ENCODE results near the gene ARMH4. TPM values are rescaled to one million over a fixed set of nuclear protein-coding genes. Genes with fewer than 3 reads are reported as not detected.

ARMH4 gene
- total and polyA plus RNA-seq, 7 experiments from 2014 or later = 1.7 TPM; not detected in 6

DNA sequence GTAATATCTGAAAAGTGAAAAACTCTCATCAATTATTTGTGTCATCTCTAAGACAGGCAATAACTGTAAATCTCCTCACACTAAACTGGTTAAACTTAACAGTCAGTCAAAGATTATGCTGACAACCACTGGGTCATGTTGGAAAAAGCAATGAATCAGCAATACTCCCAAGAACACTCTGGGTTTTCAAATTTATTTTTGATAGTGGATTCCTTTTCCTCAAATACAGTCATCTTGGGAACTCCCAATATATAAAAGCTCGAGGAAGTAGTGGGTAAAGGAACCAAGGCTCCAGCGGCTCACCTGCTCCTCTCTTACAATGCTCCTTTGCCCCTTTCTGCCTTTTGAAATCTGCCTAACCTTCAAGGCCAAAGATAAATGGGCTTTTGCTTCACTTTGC is 70.0 kb downstream of the ARMH4 start:
- Mint-ChIP-seq H3K27me3 (peaks cover 0 to 41% (median 28%) of the 10 kb centered on the region in 5 donors), H3K36me3 (no peaks in the 10 kb centered on the region), H3K9me3 (no peaks in the 10 kb centered on the region), H3K4me1 (peaks cover 0 to 5% (median 0%) of the 10 kb centered on the region in 7 donors), H3K27ac (no peak overlapping the region), H3K4me3 (no peak overlapping the region)
- intact Hi-C loops (cut with micrococcal nuclease) = no loop called here
- CTCF ChIA-PET = no interaction called here
- no peak for DNase-seq
- Histone ChIP-seq H3K36me3 (ENCODE audit: control insufficient read depth in 2 of 3, insufficient read depth in 3 of 3, low read length in 3 of 3) (no peaks in the 10 kb centered on the region), H3K9me3 (ENCODE audit: control insufficient read depth in 2 of 3, low read length in 3 of 3) (no peaks in the 10 kb centered on the region), H3K27ac (ENCODE audit: low read depth, low read length) (no peak overlapping the region), H3K4me3 (ENCODE audit: low read length) (no peak overlapping the region), H3K4me1 (ENCODE audit: control insufficient read depth in 2 of 2, insufficient read depth in 2 of 2, low read length in 2 of 2) (no peaks in the 10 kb centered on the region), H3K27me3 (ENCODE audit: control insufficient read depth in 2 of 2, insufficient read depth in 2 of 2, low read length in 2 of 2) (no peaks in the 10 kb centered on the region)
- POLR2A ChIA-PET = no interaction called here
- no peak for ATAC-seq

DNA sequence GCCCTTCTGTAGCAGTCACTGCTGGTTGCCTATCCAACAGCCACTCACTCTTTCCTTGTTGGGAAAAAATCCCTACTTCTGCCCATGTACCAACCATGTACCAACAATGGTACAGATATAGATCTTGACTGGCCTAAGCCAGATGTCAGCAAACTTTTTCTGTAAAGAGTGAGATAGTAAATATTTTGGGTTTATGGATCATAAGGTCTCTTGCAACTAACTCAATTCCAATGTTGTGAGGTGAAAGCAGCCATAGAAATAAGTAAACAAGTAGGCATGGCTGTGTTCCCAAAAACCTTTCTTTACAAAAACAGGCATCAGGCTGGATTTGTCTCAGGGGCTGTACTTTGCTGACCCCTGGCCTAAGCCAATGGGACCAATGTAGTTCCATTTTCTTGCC is 73.5 kb downstream of the ARMH4 start:
- Mint-ChIP-seq H3K9me3 (no peaks in the 10 kb centered on the region), H3K4me1 (peaks cover 0 to 5% (median 0%) of the 10 kb centered on the region in 7 donors), H3K4me3 (no peak overlapping the region), H3K27me3 (peaks cover under 1 to 22% (median 19%) of the 10 kb centered on the region in 5 donors), H3K27ac (no peak overlapping the region), H3K36me3 (no peaks in the 10 kb centered on the region)
- Histone ChIP-seq H3K27ac (ENCODE audit: low read depth, low read length) (no peak overlapping the region), H3K9me3 (ENCODE audit: control insufficient read depth in 2 of 3, low read length in 3 of 3) (no peaks in the 10 kb centered on the region), H3K27me3 (ENCODE audit: control insufficient read depth in 2 of 2, insufficient read depth in 2 of 2, low read length in 2 of 2) (no peaks in the 10 kb centered on the region), H3K4me3 (ENCODE audit: low read length) (no peak overlapping the region), H3K4me1 (ENCODE audit: control insufficient read depth in 2 of 2, insufficient read depth in 2 of 2, low read length in 2 of 2) (no peaks in the 10 kb centered on the region), H3K36me3 (ENCODE audit: control insufficient read depth in 2 of 3, insufficient read depth in 3 of 3, low read length in 3 of 3) (no peaks in the 10 kb centered on the region)
- ChIA-PET CTCF (no interaction called here), POLR2A (no interaction called here)
- ATAC-seq (no peak), DNase-seq (no peak)
- intact Hi-C loops (cut with micrococcal nuclease) = no loop called here

DNA sequence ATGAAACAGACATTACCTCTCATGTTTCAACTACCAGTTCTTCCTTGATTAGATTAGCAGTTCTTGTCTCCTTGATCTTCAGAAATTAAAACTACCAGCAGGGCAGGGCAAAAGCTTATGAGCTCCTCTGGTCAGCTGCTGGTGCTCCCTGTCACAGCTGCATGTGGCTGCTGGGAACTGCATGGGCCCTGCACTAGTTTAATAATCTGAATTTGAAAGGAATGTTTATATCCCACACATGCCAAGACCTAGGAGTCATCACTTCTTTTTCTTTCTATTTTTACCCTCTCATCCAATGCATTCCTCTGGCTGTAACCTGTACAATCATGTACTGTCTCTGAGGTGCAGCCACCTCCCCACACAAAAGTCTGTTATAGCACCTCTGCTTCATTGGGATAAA is 73.9 kb downstream of the ARMH4 start:
- intact Hi-C loops (cut with micrococcal nuclease) = no loop called here
- Histone ChIP-seq H3K4me3 (ENCODE audit: low read length) (no peak overlapping the region), H3K36me3 (ENCODE audit: control insufficient read depth in 2 of 3, insufficient read depth in 3 of 3, low read length in 3 of 3) (no peaks in the 10 kb centered on the region), H3K27me3 (ENCODE audit: control insufficient read depth in 2 of 2, insufficient read depth in 2 of 2, low read length in 2 of 2) (no peaks in the 10 kb centered on the region), H3K27ac (ENCODE audit: low read depth, low read length) (no peak overlapping the region), H3K9me3 (ENCODE audit: control insufficient read depth in 2 of 3, low read length in 3 of 3) (no peaks in the 10 kb centered on the region), H3K4me1 (ENCODE audit: control insufficient read depth in 2 of 2, insufficient read depth in 2 of 2, low read length in 2 of 2) (no peaks in the 10 kb centered on the region)
- POLR2A ChIA-PET = no interaction called here
- no peaks in the 10 kb centered on the region for H3K36me3 Mint-ChIP-seq
- H3K4me1 Mint-ChIP-seq = peaks cover 0 to 5% (median 0%) of the 10 kb centered on the region in 7 donors
- no peaks in the 10 kb centered on the region for H3K9me3 Mint-ChIP-seq
- no peak overlapping the region for H3K4me3 Mint-ChIP-seq
- H3K27ac Mint-ChIP-seq = no peak overlapping the region
- ATAC-seq (no peak), DNase-seq (no peak)
- CTCF ChIA-PET = no interaction called here
- H3K27me3 Mint-ChIP-seq = peaks cover 4 to 22% (median 18%) of the 10 kb centered on the region in 5 donors

DNA sequence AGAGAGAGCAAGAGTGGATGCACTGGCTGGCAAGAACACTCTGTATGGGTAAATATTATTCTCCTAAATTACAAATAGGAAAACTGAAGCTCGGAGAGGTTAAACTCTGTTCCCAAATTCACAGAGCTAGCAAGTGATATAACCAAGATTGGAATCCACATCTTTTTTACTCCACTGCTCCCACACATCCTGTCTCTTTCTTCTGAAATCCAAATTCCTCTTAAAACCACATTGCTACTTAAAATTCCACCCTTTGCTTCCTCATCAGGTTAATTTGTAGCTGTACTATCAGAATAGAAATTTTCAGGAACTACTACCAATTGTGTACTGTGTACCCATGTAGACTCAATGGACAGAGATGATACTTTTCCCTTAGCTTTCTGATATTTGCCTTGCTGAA is 74.4 kb downstream of the ARMH4 start:
- Mint-ChIP-seq H3K36me3 (no peaks in the 10 kb centered on the region), H3K27me3 (peaks cover 4 to 18% (median 14%) of the 10 kb centered on the region in 5 donors), H3K9me3 (no peaks in the 10 kb centered on the region), H3K4me3 (no peak overlapping the region), H3K27ac (no peak overlapping the region), H3K4me1 (peaks cover 0 to 5% (median 0%) of the 10 kb centered on the region in 7 donors)
- Histone ChIP-seq H3K4me3 (ENCODE audit: low read length) (no peak overlapping the region), H3K9me3 (ENCODE audit: control insufficient read depth in 2 of 3, low read length in 3 of 3) (no peaks in the 10 kb centered on the region), H3K36me3 (ENCODE audit: control insufficient read depth in 2 of 3, insufficient read depth in 3 of 3, low read length in 3 of 3) (no peaks in the 10 kb centered on the region), H3K4me1 (ENCODE audit: control insufficient read depth in 2 of 2, insufficient read depth in 2 of 2, low read length in 2 of 2) (no peaks in the 10 kb centered on the region), H3K27ac (ENCODE audit: low read depth, low read length) (no peak overlapping the region), H3K27me3 (ENCODE audit: control insufficient read depth in 2 of 2, insufficient read depth in 2 of 2, low read length in 2 of 2) (no peaks in the 10 kb centered on the region)
- ChIA-PET POLR2A (no interaction called here), CTCF (no interaction called here)
- DNase-seq = no peak
- ATAC-seq = no peak
- intact Hi-C loops (cut with micrococcal nuclease) = no loop called here

DNA sequence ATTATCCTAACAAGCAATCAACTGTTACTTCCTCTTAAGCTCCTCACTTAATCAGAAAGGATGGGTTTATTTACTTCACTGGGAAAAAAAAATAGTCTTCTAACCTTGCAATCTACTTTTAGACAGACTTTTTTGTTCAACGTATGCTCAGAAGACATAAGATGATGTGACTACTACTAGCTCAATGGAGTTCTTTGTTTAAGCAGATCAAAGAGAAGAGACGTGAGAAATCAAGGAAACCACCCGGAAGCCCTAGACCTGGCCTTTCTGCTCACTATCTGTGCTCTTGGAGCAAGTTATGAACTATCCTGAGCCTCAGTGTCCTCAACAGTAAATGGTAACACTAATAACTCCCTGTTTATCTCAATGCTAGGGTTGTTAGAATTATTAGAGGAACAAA is 78.5 kb downstream of the ARMH4 start:
- H3K9me3 Mint-ChIP-seq = no peaks in the 10 kb centered on the region
- no peaks in the 10 kb centered on the region for H3K27me3 ChIP-seq (ENCODE audit: control insufficient read depth in 2 of 2, insufficient read depth in 2 of 2, low read length in 2 of 2)
- ChIA-PET CTCF (interaction anchor here (0.8 kb wide), 1 partner anchor 1582 kb away, joined by 4 read pairs; no protein-coding TSS in a partner anchor), POLR2A (no interaction called here)
- no peak overlapping the region for H3K27ac ChIP-seq (ENCODE audit: low read depth, low read length)
- no peaks in the 10 kb centered on the region for H3K36me3 ChIP-seq (ENCODE audit: control insufficient read depth in 2 of 3, insufficient read depth in 3 of 3, low read length in 3 of 3)
- no peaks in the 10 kb centered on the region for H3K4me1 Mint-ChIP-seq
- no peaks in the 10 kb centered on the region for H3K4me1 ChIP-seq (ENCODE audit: control insufficient read depth in 2 of 2, insufficient read depth in 2 of 2, low read length in 2 of 2)
- no peaks in the 10 kb centered on the region for H3K36me3 Mint-ChIP-seq
- intact Hi-C loops (cut with micrococcal nuclease) = loop anchor here in 1 of 2 donors (2.0 kb wide), 1 partner anchor 541 kb away; no protein-coding TSS in a partner anchor
- H3K4me3 Mint-ChIP-seq = no peak overlapping the region
- ATAC-seq (no peak), DNase-seq (no peak)
- peak overlapping the region in 1 of 9 donors; percentile 10 for H3K27ac Mint-ChIP-seq
- no peak overlapping the region for H3K4me3 ChIP-seq (ENCODE audit: low read length)
- peaks cover 4 to 17% (median 9%) of the 10 kb centered on the region in 5 donors for H3K27me3 Mint-ChIP-seq
- H3K9me3 ChIP-seq (ENCODE audit: control insufficient read depth in 2 of 3, low read length in 3 of 3) = no peaks in the 10 kb centered on the region

DNA sequence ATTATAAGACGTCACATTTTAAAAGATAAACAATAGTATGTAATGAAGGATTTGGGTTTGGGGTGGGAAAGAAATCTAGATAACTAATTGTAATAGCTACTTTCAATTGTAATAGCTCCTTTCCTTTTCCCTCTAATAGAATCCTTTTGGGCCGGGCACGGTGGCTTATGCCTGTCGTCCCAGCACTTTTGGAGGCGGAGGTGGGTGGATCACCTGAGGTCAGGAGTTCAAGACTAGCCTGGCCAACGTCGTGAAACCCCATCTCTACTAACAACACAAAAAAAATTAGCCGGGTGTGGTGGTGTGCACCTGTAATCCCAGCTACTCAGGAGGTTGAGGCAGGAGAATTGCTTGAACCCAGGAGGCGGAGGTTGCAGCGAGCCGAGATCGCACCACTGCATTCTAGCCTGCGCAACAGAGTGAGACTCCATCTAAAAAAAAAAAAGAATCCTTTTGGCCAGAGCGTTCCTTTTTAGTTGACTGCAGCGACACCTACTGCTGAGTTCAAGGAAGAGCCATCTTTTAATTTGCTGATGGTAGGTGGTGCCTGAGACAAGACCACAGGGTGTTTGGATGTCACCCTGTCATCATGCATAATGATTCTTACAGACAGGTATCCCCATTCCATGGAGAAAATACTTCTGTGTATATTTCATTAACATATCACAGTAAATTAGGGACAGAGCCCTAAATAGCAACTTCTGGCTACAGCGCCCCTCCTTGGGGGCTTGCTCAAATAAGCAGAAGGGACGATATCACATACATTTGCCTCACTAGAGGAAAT is 79.5 kb downstream of the ARMH4 start:
- no peak overlapping the region for H3K27ac ChIP-seq (ENCODE audit: low read depth, low read length)
- intact Hi-C loops (cut with micrococcal nuclease) = loop anchor here in 1 of 2 donors (1.0 to 2.0 kb wide), 2 partner anchors 540 to 586 kb away; no protein-coding TSS in a partner anchor
- Mint-ChIP-seq H3K4me1 (no peaks in the 10 kb centered on the region), H3K9me3 (no peaks in the 10 kb centered on the region), H3K27me3 (peaks cover 4 to 17% (median 9%) of the 10 kb centered on the region in 5 donors), H3K4me3 (peak overlapping the region in 2 of 10 donors; percentile 40 to 52), H3K36me3 (no peaks in the 10 kb centered on the region), H3K27ac (no peak overlapping the region)
- H3K9me3 ChIP-seq (ENCODE audit: control insufficient read depth in 2 of 3, low read length in 3 of 3) = no peaks in the 10 kb centered on the region
- POLR2A ChIA-PET = no interaction called here
- DNase-seq = peak in 8 of 9 donors; percentile 3 to 52 (median 36)
- peak; percentile 78 for ATAC-seq
- no peaks in the 10 kb centered on the region for H3K4me1 ChIP-seq (ENCODE audit: control insufficient read depth in 2 of 2, insufficient read depth in 2 of 2, low read length in 2 of 2)
- no peaks in the 10 kb centered on the region for H3K36me3 ChIP-seq (ENCODE audit: control insufficient read depth in 2 of 3, insufficient read depth in 3 of 3, low read length in 3 of 3)
- H3K27me3 ChIP-seq (ENCODE audit: control insufficient read depth in 2 of 2, insufficient read depth in 2 of 2, low read length in 2 of 2) = no peaks in the 10 kb centered on the region
- no peak overlapping the region for H3K4me3 ChIP-seq (ENCODE audit: low read length)
- CTCF ChIA-PET = no interaction called here

DNA sequence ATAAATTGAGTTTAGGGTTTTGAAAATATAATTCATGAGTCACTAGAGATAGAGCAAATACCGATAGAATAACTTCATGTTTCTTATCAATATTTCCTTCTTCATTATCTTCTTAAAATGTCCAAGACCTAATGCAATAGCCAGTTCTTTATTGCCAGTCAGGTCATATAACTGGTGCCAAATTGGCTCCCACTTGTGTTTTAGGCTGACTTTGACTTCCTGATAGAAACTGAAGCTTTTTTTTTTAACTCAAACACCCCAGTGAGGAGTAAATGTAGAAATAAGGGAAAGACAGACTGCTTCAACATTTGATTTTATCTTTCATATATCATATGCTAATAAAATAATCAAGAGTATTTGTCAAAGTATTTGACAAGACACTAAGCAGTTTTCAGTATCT is 80.7 kb downstream of the ARMH4 start:
- ChIA-PET POLR2A (no interaction called here), CTCF (interaction anchor here (0.6 to 0.7 kb wide), 3 partner anchors 11 to 1073 kb away, joined by 3 to 8 read pairs (median 3); no protein-coding TSS in a partner anchor)
- no peak overlapping the region for H3K4me3 ChIP-seq (ENCODE audit: low read length)
- H3K27ac ChIP-seq (ENCODE audit: low read depth, low read length) = no peak overlapping the region
- Mint-ChIP-seq H3K4me1 (no peaks in the 10 kb centered on the region), H3K9me3 (no peaks in the 10 kb centered on the region), H3K4me3 (no peak overlapping the region), H3K27me3 (peaks cover 4 to 17% (median 9%) of the 10 kb centered on the region in 5 donors), H3K27ac (no peak overlapping the region), H3K36me3 (no peaks in the 10 kb centered on the region)
- no peak for ATAC-seq
- no peak for DNase-seq
- no peaks in the 10 kb centered on the region for H3K36me3 ChIP-seq (ENCODE audit: control insufficient read depth in 2 of 3, insufficient read depth in 3 of 3, low read length in 3 of 3)
- H3K4me1 ChIP-seq (ENCODE audit: control insufficient read depth in 2 of 2, insufficient read depth in 2 of 2, low read length in 2 of 2) = no peaks in the 10 kb centered on the region
- no peaks in the 10 kb centered on the region for H3K9me3 ChIP-seq (ENCODE audit: control insufficient read depth in 2 of 3, low read length in 3 of 3)
- intact Hi-C loops (cut with micrococcal nuclease) = no loop called here
- no peaks in the 10 kb centered on the region for H3K27me3 ChIP-seq (ENCODE audit: control insufficient read depth in 2 of 2, insufficient read depth in 2 of 2, low read length in 2 of 2)

Measured in naive thymus-derived CD4-positive, alpha-beta T cell (primary cell).